GM18526 (cell line): Measurements from ENCODE around the gene CHSY1.

Experiments used
- POLR2A ChIP-seq: IDR thresholded peaks from 3 replicates; pipeline ENCODE4 v1.6.1; 2011; ENCODE audit not compliant: insufficient read length; ENCODE audit errors: extremely low read depth

The CHSY1 gene

GRCh38 chr15:101192081-101192480 lies 59.8 kb downstream of the CHSY1 start:
- TF ChIP-seq POLR2A: no peak

- TF ChIP-seq POLR2A: no peak
These were observed 60.6 kb downstream of the CHSY1 start for GRCh38 chr15:101191242-101191641.

- TF ChIP-seq POLR2A: no peak
These were observed 61.7 kb downstream of the CHSY1 start for GRCh38 chr15:101190092-101190595.

DNA sequence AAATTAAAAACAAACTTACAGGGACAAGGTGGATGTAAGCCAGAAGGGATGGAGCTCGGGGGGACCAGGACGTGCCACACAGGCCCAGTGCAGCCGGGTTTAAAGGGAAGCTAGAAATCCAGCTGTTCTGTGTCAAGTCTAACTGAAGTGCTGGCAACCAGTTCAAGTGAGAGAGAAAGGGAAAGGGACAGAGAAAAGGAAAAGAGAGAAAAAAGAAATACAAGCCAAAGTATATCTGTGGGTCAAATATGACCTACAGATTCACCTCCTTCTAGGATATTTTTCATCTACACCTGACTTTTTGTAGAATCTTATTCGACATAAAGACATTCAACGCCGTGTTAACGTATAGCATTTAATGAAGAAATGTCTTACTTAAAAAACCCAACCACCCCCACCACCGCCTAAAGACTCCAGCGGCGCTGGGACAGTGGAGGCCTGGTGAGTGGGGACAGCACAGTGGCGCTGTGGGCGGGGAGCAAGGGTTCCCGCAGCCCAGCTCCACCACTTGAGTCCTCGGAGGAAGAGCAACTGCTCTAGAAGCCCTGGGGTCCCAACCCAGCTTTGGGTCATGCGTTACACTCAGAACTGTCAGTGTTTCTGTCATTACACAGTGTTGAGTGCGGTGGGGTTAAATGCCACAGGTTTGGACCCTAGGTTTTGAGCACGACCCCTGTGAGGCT lies 62.3 kb downstream of the CHSY1 start:
- no peak for TF ChIP-seq POLR2A

GRCh38 chr15:101188637-101189408 lies 63.0 kb downstream of the CHSY1 start:
- no peak for TF ChIP-seq POLR2A

- no peak for TF ChIP-seq POLR2A
These were observed 63.8 kb downstream of the CHSY1 start for GRCh38 chr15:101187820-101188636.

DNA sequence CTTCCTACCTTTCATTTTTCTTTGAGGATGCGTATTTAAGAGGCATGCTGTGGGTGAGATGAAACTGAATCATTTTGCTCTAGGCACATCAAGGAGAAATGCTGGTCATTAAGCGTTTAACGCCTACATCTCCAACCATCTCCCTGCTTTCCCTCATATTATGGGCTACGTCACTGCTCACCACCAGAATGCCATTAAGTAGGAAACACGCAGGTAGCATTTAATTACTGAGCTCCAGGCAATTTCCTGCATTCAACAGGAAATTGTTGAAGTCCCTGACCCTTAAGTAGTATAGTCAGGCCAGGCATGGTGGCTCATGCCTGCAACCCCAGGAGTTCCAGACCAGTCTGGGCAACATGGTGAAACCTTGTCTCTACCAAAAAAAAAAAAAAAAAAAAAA lies 66.1 kb downstream of the CHSY1 start:
- no peak for TF ChIP-seq POLR2A

- TF ChIP-seq POLR2A: no peak
These were observed 66.5 kb downstream of the CHSY1 start for GRCh38 chr15:101185336-101185735.

DNA sequence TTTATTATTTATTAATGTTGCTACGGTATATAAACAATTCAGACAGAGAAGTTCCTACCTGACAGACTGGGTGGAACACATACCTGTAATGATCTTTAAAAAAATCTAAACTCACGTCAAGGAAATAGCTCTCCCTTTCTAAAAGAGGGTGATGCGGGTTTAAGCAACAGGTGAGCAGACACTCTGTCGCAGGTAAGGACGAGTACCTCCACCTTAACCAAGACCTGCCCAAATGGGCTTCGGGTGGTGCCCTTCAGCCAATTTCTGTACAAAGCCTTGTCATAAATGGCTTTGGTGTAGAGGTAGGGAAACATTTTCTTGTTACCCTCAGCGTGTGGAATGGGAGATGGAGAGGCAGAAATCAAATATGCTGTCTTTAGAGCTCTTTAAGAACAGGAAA lies 67.0 kb downstream of the CHSY1 start:
- TF ChIP-seq POLR2A: no peak

GRCh38 chr15:101183931-101184305 lies 67.9 kb downstream of the CHSY1 start:
- TF ChIP-seq POLR2A: no peak

- TF ChIP-seq POLR2A: no peak
These were observed 68.5 kb downstream of the CHSY1 start for GRCh38 chr15:101183226-101183930.

GRCh38 chr15:101182215-101182614 lies 69.6 kb downstream of the CHSY1 start:
- no peak for TF ChIP-seq POLR2A

DNA sequence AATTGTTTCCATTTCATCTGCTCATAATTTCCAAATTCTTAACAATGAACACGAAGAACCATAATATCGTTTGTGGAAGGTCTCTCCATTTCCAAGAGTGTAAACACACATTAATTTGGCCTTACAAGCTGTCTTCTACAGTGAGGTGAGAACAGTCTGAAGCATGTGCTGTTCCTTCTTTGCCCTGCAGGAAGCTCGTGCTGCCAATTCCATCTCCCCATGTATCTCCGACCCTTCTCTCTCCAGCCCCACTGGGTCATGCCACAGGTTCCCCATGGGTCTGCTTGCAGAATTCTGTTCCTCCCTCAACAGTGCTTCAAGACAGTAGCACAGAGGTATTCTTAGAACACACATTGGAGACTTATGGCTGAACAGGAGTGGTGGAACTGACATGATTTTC lies 70.5 kb downstream of the CHSY1 start:
- no peak for TF ChIP-seq POLR2A

DNA sequence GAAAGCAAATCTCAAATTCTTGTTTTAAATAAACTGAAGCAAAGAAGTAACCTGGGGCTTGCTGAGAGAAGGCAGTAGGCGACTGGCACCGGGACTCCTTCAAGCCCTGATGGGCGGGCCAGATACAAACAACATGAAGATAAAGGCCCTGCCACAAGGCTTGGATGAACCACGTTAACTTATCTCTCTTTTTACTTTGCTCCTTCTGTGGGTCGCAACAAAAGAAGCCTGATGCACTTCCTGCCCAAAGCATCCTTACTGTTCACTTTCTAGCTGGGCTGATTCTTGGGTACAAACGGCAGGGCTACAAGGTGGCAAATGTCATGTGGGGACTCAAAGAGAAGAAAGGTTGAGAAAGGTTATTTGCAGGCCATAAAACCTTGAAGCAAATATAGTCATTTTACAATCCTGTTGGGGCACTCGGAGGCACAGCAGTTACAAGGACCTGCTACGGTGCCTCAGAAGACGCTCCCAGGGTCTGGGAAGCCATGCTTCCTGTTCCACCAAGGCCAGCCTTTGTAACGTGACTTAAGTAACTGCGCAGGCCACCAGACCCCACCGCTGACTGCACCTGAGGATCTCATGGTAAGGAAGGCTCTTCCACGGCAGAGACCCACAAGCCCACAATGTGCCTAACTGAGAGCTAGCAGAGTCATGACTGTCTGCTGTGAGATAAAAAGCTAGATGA lies 71.1 kb downstream of the CHSY1 start:
- TF ChIP-seq POLR2A: no peak
